SK-N-SH (cell line): ENCODE results near the gene GAGE10.
"Not testable (repeated sequence)": the region's sequence is repeated elsewhere in the genome, so short reads cannot be mapped to it uniquely, and the experiment has no call there.

Experiments used
- CTCF ChIP-seq: fragments of 200-600 bp; sonication (generic); IDR thresholded peaks from 2 replicates; pipeline ENCODE4 v1.6.1; 2017; ENCODE audit warnings: antibody characterized with exemption, mild to moderate bottlenecking, moderate library complexity
- ELF1 ChIP-seq: IDR thresholded peaks from 2 replicates; pipeline ENCODE4 v1.4.0; 2012
- FOXM1 ChIP-seq: IDR thresholded peaks from 2 replicates; pipeline ENCODE4 v1.4.0; 2012; ENCODE audit warnings: low read depth, mild to moderate bottlenecking
- JUND ChIP-seq: IDR thresholded peaks from 2 replicates; pipeline ENCODE4 v1.4.0; 2012
- POLR2AphosphoS5 ChIP-seq: IDR thresholded peaks from 2 replicates; pipeline ENCODE4 v1.6.1; 2012; ENCODE audit warnings: low read depth, low read length
- RAD21 ChIP-seq: IDR thresholded peaks from 2 replicates; pipeline ENCODE4 v1.6.1; 2012; ENCODE audit warnings: mild to moderate bottlenecking, low read length
- TCF12 ChIP-seq: IDR thresholded peaks from 2 replicates; pipeline ENCODE4 v1.4.0; 2012

DNA sequence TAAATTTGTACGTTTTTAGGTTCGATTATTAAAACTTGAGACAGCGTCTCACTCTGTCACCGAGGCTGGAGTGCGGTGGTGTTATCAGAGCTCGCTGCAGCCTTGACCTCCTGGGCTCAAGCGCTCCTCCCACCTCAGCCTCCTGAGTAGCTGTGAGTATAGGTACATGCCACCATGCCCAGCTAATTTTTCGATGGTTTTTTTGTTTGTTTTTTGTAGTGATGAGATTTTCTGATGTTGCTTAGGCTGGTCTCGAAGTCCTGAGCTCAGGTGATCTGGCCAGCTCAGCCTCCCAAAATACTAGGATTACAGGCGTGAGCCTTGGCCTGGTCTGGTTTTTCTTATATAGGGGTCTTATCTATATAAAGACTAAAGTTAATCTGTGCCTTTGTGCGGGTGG, 27.0 kb downstream of the GAGE10 start:
- TF ChIP-seq CTCF, RAD21, ELF1, JUND, POLR2AphosphoS5, FOXM1, TCF12: not testable (repeated sequence)
